GM19099 (cell line): ENCODE results near the gene CEMIP2.

Source experiments
- POLR2A ChIP-seq: IDR thresholded peaks from 3 replicates; pipeline ENCODE4 v1.6.1; 2011; ENCODE audit warnings: low read depth; ENCODE audit not compliant: insufficient read length; ENCODE audit errors: extremely low read depth

Gene CEMIP2

GRCh38 chr9:71768388-71769174, at the start of gene CEMIP2:
Gene CEMIP2, minus strand, starts transcription at chr9:71768513. Its CDS starts 18,140 bp downstream, at chr9:71750373.
- peak; percentile 89 for TF ChIP-seq POLR2A

- no peak for TF ChIP-seq POLR2A
Measured at GRCh38 chr9:71816916-71817451, 48.7 kb upstream of the CEMIP2 start.

- TF ChIP-seq POLR2A: no peak
Measured at GRCh38 chr9:71814815-71815214, 46.5 kb upstream of the CEMIP2 start.

GRCh38 chr9:71814226-71814625, 45.9 kb upstream of the CEMIP2 start:
- no peak for TF ChIP-seq POLR2A

- no peak for TF ChIP-seq POLR2A
Measured at GRCh38 chr9:71812385-71812784, 44.1 kb upstream of the CEMIP2 start.

- TF ChIP-seq POLR2A: no peak
Measured at GRCh38 chr9:71808068-71808467, 39.8 kb upstream of the CEMIP2 start.

- no peak for TF ChIP-seq POLR2A
Measured at GRCh38 chr9:71806901-71807307, 38.6 kb upstream of the CEMIP2 start.

GRCh38 chr9:71801826-71802225, 33.5 kb upstream of the CEMIP2 start:
- TF ChIP-seq POLR2A: no peak

- TF ChIP-seq POLR2A: no peak
Measured at GRCh38 chr9:71797266-71797665, 29.0 kb upstream of the CEMIP2 start.

GRCh38 chr9:71796100-71796767, 27.9 kb upstream of the CEMIP2 start:
- TF ChIP-seq POLR2A: no peak

- no peak for TF ChIP-seq POLR2A
Measured at GRCh38 chr9:71795097-71795813, 26.9 kb upstream of the CEMIP2 start.

GRCh38 chr9:71793386-71794105, 25.2 kb upstream of the CEMIP2 start:
- TF ChIP-seq POLR2A: no peak

GRCh38 chr9:71791875-71792274, 23.6 kb upstream of the CEMIP2 start:
- TF ChIP-seq POLR2A: no peak

- TF ChIP-seq POLR2A: no peak
Measured at GRCh38 chr9:71790296-71790695, 22.0 kb upstream of the CEMIP2 start.

GRCh38 chr9:71783120-71783523, 14.8 kb upstream of the CEMIP2 start:
- TF ChIP-seq POLR2A: peak; percentile 17
